Neural crest cell (in vitro differentiated cells): ENCODE results near the gene EXD3. TPM values are rescaled to one million over a fixed set of nuclear protein-coding genes. Genes with fewer than 3 reads are reported as not detected.

ENCODE experiments used
- DNase-seq: peaks from one replicate; pipeline ENCODE4 v3.0.0; 2021; ENCODE audit warnings: low read depth, mixed read lengths, low spot score
- H3K27ac Mint-ChIP-seq: one replicate; pipeline ENCODE4 v1.8.0; 2021; ENCODE audit warnings: mild to moderate bottlenecking, mixed read lengths; ENCODE audit not compliant: unreplicated experiment
- H3K27me3 Mint-ChIP-seq: 2 replicates; pipeline ENCODE4 v1.8.0; 2021; ENCODE audit warnings: low read depth, mild to moderate bottlenecking, mixed read lengths
- H3K36me3 Mint-ChIP-seq: 2 replicates; pipeline ENCODE4 v1.8.0; 2021; ENCODE audit warnings: low read depth, mild to moderate bottlenecking, mixed read lengths
- H3K4me1 Mint-ChIP-seq: 2 replicates; pipeline ENCODE4 v1.8.0; 2021; ENCODE audit warnings: mixed read lengths
- H3K4me3 Mint-ChIP-seq: one replicate; pipeline ENCODE4 v1.8.0; 2021; ENCODE audit warnings: mild to moderate bottlenecking, mixed read lengths
- H3K9me3 Mint-ChIP-seq: 2 replicates; pipeline ENCODE4 v1.8.0; 2021; ENCODE audit warnings: mixed read lengths
- CTCF ChIP-seq: fragments of 200-600 bp; sonication (generic); conservative IDR thresholded peaks from 2 replicates; pipeline ENCODE4 v1.5.0; 2021; ENCODE audit warnings: antibody characterized with exemption, mild to moderate bottlenecking
- total RNA-seq: library from RNA; stranded (reverse); gene quantifications from 2 replicates; pipeline ENCODE4 v1.2.1, GENCODE V29; 2021

The EXD3 gene
- total RNA-seq, 1 donor from 2014 or later = 15.1 TPM

- Mint-ChIP-seq H3K27me3 (peaks cover 17% of the 10 kb centered on the region), H3K27ac (no peak overlapping the region), H3K4me1 (peaks cover 25% of the 10 kb centered on the region), H3K4me3 (peak overlapping the region; percentile 81), H3K36me3 (no peaks in the 10 kb centered on the region), H3K9me3 (no peaks in the 10 kb centered on the region)
- no peak for DNase-seq
- TF ChIP-seq CTCF = no peak
Observed at GRCh38 chr9:137294091-137294680, 128.8 kb downstream of the EXD3 start.

GRCh38 chr9:137293482-137294090 lies 129.4 kb downstream of the EXD3 start:
- DNase-seq = no peak
- H3K36me3 Mint-ChIP-seq = no peaks in the 10 kb centered on the region
- H3K4me3 Mint-ChIP-seq = no peak overlapping the region
- H3K4me1 Mint-ChIP-seq = peaks cover 19% of the 10 kb centered on the region
- TF ChIP-seq CTCF = no peak
- H3K27ac Mint-ChIP-seq = no peak overlapping the region
- H3K27me3 Mint-ChIP-seq = peaks cover 14% of the 10 kb centered on the region
- no peaks in the 10 kb centered on the region for H3K9me3 Mint-ChIP-seq

GRCh38 chr9:137293094-137293481 lies 129.9 kb downstream of the EXD3 start:
- Mint-ChIP-seq H3K4me3 (peak overlapping the region; percentile 51), H3K9me3 (no peaks in the 10 kb centered on the region), H3K36me3 (no peaks in the 10 kb centered on the region), H3K27ac (no peak overlapping the region), H3K4me1 (peaks cover 14% of the 10 kb centered on the region), H3K27me3 (peaks cover 13% of the 10 kb centered on the region)
- DNase-seq = no peak
- TF ChIP-seq CTCF = no peak

- H3K27ac Mint-ChIP-seq = no peak overlapping the region
- H3K36me3 Mint-ChIP-seq = peaks cover 3% of the 10 kb centered on the region
- peaks cover 7% of the 10 kb centered on the region for H3K27me3 Mint-ChIP-seq
- DNase-seq = no peak
- TF ChIP-seq CTCF = peak; percentile 66
- peaks cover 2% of the 10 kb centered on the region for H3K9me3 Mint-ChIP-seq
- H3K4me3 Mint-ChIP-seq = peak overlapping the region; percentile 39
- H3K4me1 Mint-ChIP-seq = peaks cover 5% of the 10 kb centered on the region
Observed at GRCh38 chr9:137286975-137287383, 136.0 kb downstream of the EXD3 start.

GRCh38 chr9:137281345-137282116 lies 141.4 kb downstream of the EXD3 start:
- no peak for TF ChIP-seq CTCF
- Mint-ChIP-seq H3K9me3 (no peaks in the 10 kb centered on the region), H3K4me1 (peaks cover 9% of the 10 kb centered on the region), H3K27ac (no peak overlapping the region), H3K4me3 (no peak overlapping the region), H3K36me3 (no peaks in the 10 kb centered on the region), H3K27me3 (peaks cover 10% of the 10 kb centered on the region)
- no peak for DNase-seq
